HG03039 (cell line): ENCODE measurements around the gene SLC16A7.
A peak's percentile ranks its signal among the peaks of the same experiment; 100 is the strongest.
"Not testable (repeated sequence)": the region's sequence is repeated elsewhere in the genome, so short reads cannot be mapped to it uniquely, and the experiment has no call there.

Source experiments
- ATAC-seq: cut with Tn5 transposase; IDR thresholded peaks from one replicate; pipeline ENCODE4 v1.9.1; 2021; ENCODE audit warnings: mild to moderate bottlenecking, moderate library complexity; ENCODE audit not compliant: unreplicated experiment

SLC16A7 gene

DNA sequence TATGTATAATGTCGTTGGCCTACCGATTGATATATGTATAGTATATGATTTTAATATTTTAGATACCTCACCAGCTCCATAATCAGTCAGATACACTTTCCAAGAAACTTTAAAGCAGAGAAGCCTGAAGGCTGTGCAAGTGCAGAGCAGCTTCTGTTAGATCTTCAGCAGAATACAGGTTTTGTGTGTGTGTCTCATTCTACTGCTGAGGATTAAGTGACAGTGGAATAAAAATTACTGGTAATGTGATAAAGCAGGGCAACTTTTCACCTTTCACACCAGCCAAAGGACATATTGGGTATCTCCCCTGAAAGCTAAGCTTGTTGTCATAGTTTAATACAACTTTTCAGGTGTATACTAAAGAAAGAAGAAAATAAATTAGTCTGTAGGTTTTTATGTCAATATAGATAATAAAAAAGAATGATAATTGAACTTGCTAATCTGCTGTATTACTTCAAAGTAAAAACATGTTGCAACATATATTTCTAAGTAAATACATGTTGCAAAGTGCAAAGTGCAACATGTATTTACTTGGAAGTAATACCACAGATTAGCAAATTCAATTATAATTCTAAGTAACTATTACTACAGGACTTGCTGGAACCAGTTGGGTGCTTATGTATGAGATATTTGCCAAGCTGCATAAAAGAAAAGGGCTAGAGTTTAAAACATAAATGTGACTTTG lies 128.3 kb downstream of the SLC16A7 start:
- no peak for ATAC-seq

DNA sequence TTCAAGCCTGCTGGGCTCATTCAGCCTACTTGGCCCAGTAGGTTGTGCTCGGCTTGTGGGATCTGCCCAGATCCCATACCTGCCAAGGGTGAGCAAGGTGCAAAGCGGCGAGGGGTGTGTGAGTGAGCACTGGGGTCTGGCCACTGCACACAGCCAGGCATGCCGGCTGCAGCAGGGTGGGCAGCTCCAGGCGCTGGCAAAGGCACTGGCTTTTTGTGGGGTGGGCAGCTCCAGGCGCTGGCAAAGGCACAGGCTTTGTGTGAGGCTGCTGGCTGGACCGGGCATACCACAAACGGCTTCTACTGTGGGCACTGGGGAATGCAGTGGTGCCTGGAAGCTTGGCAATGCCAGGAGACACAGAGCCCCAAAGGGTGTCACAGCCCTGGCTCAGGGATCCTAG lies 137.4 kb downstream of the SLC16A7 start:
- no peak for ATAC-seq

DNA sequence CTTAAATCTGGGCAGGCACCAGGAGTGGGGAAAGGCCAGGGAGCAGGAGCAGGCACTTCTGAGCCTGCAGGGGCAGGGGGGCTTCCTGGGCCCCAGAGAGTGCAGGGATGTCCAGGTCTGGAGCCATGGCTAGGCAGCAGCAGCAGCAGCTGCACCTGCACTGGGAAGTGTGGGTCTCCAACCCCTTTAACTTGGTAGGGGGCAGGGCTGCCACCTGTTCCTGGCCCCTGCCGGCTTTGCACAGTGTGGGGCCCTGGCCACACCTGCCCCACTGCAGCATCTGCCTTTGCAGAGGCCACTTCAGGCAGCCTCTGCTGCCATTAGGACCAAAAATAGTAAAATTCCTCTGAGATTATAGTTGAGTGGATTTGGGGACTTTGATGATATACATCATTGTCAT lies 138.5 kb downstream of the SLC16A7 start:
- ATAC-seq = no peak

DNA sequence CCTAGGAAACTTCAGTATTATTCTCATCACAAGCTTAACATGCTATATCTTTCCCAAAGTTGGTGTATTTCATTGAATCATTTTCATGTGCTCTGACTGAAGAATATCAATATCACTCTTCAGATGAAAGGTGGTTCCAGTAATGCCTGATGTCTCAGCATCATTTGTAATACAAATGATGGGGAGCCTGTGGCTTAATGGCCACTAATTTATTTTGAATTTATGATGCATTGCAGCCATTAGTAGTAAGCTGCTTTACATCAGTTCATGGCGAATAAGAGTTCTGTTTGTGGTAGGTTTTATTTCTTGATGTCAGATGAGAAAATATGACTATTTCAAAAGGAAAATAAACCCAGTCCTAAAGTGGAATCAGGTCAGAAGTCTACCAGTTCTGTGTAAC lies 139.4 kb downstream of the SLC16A7 start:
- ATAC-seq = no peak

DNA sequence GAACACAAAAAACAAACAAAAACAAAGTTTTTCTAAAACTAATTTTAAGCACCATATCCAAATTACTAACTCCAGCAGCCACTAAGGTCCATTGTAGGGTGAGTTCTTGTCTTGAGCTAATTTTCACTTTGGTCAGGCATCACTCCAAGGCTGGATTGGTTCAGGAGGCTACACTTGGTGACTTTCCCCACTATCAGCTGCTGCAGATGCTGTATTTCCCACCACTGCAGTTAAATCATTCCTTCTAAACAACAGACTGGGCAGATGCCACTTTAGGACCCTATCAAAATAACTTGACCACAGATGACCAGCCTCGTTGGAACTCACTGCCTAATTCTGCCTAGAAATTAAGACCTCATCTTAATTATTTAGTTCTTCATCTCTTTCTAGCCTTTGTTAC lies 140.5 kb downstream of the SLC16A7 start:
- ATAC-seq = no peak

DNA sequence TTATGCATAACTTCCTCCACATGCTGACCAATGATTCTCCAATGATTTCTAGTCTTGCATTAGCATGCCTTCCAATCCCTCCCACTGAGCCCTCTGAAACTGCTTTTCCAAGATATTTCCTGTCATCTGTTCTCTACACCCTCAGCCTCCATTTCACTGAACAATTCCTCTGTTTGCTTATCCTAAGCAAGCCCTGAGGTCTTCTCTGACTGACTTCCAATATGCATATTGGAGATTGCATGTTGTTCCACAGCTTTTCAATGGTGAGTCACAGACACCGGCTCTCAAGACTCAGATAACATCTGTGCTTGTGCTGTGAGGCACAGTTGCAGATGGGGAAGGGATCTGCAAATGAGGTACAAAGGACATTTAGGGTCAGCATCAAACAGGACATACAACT lies 141.0 kb downstream of the SLC16A7 start:
- no peak for ATAC-seq

DNA sequence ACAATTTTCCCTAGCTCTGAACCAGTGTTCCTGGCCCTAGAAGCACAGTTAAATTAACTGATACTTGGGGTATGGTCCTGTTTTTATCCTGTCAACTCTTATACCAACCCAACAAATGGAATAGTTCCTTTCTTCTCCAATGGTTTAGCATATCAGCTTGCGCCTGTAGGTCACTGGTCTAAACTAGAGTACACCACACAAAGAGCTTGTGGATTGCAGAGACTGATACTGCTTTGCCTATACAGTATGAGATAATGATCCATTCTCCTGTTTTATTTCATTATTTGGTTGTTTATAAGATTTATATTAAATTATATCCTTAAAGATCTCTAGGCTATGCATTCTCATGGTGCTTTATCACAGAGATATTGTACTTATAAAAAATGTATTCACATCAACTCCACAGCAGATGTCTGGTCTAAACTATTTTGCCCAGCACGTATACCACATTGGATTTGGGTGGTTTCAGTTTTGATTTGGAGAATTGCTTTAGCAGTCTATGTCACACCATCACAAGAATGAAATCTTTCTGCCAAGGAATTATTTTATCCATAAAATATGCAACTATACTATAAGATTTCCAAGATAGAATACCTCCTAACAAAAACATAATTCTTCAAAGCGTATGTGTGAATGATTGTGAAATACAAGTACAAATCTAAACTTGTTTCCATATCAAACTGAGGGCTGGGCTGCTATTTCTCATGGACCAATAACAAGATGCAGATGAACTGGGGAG lies 142.1 kb downstream of the SLC16A7 start:
- ATAC-seq = no peak

DNA sequence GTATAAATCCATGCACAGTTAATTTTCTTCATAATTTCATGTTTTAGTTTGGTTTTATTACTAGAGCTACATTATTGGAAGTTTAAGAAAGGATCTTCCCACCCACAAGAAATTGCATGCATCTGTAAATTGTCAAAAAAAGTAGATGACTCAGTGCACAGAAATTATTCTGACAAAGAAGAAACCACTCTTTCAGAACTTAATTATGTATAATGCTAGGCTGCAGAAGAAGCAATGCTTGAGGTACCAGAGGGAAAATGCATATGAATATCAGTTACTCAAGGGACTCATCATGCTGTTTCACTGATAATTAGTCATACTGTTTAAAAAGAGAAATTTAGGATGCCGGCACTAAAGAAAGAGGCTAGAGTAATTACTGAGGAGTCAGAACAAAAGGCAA lies 147.0 kb downstream of the SLC16A7 start:
- ATAC-seq = no peak

DNA sequence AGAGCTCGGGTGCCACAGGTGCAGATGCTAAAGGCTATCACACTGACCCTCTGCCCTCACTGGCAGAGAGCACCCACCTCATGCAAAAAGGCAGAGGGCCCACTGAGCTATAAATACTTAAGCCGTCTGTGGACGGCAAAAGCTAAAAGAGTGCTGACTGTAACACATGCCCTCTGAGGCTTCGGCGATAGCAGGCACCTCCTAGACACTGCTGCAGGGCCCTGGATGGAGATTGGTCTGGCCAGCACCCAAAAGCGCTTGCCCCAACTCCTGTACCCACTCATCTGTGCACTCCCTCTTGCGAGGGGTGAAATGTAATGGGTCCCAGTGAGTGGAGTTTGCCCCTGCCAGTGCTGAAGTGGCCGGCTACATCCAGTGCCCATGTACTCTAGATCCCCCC lies 148.7 kb downstream of the SLC16A7 start:
- no peak for ATAC-seq

DNA sequence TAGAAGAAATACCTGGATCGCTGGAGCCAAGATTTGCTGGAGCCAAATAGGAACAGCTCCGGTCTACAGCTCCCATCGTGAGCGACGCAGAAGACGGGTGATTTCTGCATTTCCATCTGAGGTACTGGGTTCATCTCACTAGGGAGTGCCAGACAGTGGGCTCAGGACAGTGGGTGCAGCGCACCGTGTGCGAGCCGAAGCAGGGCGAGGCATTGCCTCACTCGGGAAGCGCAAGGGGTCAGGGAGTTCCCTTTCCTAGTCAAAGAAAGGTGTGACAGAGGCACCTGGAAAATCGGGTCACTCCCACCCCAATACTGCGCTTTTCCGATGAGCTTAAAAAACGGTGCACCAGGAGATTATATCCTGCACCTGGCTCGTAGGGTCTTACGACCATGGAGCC lies 155.3 kb downstream of the SLC16A7 start:
- not testable (repeated sequence) for ATAC-seq

DNA sequence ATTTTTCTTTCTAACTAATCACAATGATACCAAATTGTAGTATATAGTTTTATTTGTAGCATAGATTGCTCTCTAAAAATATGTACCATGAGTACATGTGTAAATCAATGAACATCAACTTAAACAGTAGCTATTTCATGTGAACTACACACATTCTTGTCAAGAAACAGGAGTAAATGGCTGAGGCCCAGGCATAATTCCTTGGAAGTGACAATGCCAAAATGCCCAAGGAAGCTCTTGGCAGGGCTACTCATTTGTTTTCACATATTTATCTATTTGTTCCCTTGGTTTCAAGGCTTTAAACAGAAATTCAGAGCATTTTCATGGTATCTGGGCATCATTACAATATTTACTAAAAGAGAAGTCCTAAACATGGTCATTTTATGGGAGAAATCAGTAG lies 165.7 kb downstream of the SLC16A7 start:
- ATAC-seq = no peak

DNA sequence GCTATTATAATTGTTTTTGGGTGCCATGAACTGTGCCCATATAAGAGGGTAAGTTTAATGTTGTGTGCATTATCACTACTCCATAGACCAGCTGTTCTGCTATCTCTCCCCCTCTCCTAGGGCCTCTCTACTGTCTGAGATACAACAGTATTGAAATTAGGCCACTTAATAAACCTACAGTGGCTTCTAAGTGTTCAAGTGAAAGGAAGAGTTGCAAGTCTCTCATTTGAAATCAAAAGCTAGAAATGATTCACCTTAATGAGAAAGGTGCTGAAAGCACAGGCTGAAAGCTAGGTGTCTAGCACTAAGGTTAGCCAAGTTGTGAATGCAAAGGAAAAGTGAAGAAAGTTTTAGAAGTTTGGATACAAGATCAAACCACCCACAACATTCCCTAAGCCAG lies 168.0 kb downstream of the SLC16A7 start:
- ATAC-seq = no peak

DNA sequence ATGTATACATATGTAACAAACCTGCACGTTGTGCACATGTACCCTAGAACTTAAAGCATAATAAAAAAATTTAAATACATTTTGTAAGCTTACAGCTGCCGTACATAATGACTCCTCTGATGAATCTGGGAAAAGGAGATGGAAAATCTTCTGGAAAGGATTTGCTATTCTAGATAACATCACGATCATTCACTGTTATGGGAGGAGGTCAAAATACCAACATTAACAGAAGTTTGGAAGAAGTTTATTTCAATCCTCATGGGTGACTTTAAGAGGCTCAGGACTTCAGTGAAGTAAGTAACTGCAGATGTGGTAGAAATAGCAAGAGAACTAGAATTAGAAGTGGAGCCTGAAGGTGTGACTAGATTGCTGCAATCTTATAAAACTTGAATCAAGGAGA lies 172.2 kb downstream of the SLC16A7 start:
- ATAC-seq = no peak

DNA sequence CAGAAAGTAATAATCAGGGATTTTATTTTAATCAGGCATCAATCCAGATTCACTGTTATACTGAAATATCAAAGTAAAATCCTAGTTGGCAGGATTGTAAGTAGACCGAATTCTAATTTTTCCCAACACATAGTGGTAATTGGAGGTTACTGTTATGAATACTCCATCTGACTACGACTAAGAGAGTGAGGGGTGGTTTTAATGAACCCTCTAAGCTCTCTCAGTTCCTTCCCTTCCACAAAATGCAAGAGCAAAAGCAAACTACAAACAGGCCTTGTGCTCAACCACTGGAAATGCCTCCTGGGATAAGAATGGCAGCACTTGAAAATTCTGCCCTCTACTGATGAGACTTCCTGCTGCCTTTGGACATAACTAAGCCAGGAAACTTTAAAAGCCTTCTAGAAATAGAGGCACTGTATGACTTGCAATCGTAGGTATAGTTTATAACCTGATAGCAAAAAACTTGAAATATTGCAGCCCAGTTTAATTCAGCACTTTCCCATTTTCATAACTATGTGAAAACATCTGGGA lies 184.8 kb downstream of the SLC16A7 start:
- no peak for ATAC-seq

DNA sequence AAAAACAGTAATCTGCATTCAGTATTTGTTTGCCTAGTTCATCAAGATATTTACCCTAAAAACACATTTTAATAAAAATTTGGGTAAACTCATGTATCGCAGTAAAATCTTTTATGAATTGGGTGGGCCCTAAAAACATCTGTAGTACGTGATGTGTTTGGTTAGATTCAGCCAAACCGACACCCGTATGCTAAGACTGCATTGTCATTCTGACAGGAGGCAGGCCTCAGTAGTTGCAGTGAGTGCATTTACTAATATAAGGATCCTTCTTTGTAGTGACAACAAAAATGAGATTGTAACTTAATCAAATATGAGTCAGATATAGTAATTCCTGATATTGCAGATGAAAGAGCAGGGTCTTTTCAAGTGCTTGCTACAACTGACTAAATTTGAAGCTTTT lies 191.8 kb downstream of the SLC16A7 start:
- no peak for ATAC-seq

DNA sequence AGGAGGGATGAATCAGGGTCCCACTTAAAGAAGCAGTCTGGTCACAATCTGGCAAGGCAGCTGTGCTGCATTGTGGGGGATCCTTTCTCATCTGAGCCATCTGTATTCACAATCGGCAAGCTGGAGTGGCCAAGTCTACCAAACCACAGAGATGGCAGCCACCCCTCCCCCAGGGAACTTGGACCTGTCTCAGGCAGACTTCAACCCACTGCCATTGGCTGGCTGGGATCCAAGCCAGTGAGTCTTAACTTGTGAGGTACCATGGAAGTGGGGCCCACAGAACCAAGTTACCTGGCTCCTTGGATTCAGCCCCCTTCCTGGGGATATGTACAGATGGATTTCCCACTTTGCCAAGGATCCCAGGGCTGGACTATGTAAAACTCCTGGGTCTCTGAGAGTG lies 196.8 kb downstream of the SLC16A7 start:
- no peak for ATAC-seq

DNA sequence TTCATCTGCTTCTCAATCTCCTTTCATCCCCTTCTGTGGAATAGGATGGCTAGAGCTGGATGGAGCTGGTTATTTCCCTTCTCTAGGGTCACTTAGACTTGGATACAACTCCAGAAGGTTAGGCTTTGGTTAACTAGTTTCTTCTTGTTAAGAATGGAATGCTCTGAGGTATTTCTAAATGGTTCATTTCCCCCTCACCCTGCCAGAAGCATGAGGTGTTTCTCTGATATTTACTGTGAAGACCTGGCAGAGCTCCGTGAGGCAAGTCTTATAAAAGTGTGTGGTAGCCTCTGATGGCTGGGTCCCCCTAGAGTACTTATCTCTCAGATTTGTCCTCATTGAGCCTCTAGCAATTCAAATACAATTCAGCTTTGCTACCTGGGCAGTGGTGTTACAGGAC lies 207.9 kb downstream of the SLC16A7 start:
- no peak for ATAC-seq

DNA sequence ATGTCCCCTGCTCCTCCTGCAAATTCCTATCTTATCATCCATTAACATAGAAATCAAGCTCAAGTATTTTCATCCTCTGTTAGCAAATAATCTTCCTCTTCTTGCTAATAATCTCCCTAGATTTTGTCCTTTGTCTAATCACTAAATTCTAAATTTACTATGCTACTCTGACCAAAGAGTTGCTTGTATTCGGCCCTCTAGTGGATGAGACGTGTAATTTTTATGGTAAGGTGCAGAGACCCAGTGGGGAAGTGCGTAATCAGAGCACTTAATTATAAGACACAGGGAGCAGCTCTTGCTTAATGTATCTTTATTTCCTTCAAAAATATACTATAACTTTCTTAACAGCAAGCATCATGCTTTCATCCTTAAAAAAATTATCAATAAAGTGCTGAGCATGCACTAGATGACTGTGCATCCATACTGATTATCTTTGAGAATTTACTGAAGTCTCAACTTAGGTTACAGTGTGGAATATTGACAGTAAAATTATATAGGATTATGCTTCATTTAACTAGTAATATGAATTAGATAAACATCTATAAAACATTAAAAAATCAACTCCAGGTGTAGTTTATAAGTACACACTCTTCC lies 212.6 kb downstream of the SLC16A7 start:
- ATAC-seq = peak; percentile 88

DNA sequence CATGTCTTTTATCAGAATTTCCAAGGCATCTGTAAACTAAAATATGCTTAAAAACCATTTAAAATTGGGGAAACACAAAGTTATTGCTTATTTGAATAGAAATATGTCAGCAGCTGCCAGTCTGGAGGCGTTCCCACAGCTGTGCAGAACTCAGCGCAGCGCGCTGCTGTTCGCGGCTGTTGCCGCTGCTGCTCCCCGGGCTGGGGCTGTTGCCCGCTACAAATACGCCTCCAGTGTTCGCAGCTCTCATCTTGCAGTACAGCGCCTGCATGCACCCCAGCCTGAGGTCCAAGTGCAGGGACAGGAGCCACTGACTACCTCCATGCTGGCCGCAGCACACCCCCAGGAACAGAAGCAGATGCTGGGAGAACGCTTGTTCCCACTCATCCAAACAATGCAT lies 216.2 kb downstream of the SLC16A7 start:
- no peak for ATAC-seq

DNA sequence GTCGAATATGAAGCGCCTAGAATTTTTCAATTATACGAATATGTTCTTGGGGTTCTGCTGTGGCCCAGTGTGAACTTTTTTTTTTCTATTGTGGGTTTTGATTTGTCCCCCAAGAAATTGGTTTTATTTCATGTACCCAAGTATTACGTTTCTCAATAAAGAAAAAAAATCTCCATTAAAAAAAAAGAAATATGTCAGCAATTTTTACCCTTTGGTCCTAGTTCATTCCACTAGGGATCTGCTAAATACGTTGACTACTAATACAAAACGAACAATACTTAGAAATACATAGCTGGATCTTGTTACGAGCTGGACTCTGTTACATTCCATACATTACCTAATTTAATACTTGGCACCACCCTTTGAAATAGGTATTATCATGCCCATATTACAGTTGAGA lies 216.9 kb downstream of the SLC16A7 start:
- ATAC-seq = no peak

DNA sequence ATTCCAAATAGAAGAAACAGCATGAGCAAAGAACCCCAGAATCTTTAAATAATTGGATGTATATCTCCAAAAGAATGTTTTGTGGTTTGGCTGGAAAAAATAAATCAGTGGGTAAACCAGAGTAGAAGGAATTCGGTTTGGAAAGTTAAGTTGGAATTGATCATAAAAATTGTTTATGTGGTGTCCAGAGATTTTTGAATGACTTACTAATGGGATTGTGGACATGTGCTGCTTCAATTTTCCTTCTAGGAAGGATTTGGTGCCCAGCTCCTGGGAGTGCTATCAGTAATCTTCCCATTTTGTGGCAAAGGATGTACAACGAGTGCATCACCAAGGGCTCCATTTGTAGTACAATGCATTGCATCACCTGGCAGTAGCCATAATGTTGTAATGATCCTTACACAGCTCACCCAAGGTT lies 224.8 kb downstream of the SLC16A7 start:
- ATAC-seq = no peak

DNA sequence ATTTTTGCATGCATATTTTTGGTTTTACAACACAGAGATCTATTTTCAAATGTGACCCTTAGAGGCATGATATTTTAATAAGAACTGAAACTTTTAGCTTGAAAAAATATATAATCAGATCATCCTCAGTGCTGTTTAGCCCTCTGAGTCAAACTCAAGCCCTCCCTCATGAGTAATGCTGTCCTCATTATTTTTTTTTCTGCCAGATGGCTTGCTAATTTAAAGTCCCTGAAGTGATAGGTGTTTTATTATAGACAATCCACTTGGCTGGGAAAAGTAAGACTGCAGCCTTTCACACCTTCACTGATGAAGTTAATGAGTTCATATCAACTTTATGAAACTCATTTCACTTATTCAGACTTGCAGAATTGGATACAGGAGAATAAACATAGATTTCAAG lies 227.7 kb downstream of the SLC16A7 start:
- ATAC-seq = no peak
